ENCODE measurements around the gene ADAMTS4.

Gene ADAMTS4

DNA sequence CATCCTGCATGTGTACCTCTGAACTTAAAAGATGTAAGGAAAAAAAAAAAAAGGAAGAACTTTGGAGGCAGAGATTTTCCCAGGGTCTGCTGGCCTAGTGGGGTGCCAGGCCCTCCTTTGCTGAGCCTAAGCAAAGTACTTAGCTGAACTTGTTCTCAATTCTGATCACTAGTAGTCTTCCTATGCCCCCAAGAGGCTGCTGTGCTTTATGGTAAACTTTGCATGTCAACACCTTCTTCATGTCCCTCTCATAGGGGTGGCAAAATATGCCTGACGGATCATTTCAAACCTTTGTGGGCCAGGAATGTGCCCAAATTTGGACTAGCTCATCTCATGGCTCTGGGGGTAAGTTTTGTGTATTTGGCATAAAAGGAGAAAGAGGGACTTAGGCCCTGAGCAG is 41.0 kb downstream of the ADAMTS4 start:
- Histone ChIP-seq H4K12ac (ENCODE audit: low read depth, low read length) (no peak overlapping the region), H3K23ac (ENCODE audit: low read length) (no peak overlapping the region), H3K27me3 (ENCODE audit: insufficient read depth, low read length) (no peaks in the 10 kb centered on the region), H3K4me3 (ENCODE audit: low read depth, low read length) (no peak overlapping the region), H3K79me1 (ENCODE audit: low read length) (peaks cover 14% of the 10 kb centered on the region), H3K79me2 (ENCODE audit: control insufficient read depth, insufficient read depth, low read length, poor library complexity) (peaks cover 12% of the 10 kb centered on the region), H3K36me3 (ENCODE audit: control insufficient read depth in 1 of 2, insufficient read depth in 2 of 2, low read length in 2 of 2) (peaks cover 20 to 43% of the 10 kb centered on the region in 2 experiments), H2BK5ac (ENCODE audit: low read depth, low read length, poor library complexity) (no peak overlapping the region), H2AFZ (ENCODE audit: insufficient read depth, low read length, poor library complexity) (no peak overlapping the region), H2BK12ac (ENCODE audit: low read length) (no peak overlapping the region), H3K9ac (ENCODE audit: low read length) (no peak overlapping the region), H3K18ac (ENCODE audit: low read length) (no peak overlapping the region), H3K4ac (ENCODE audit: low read depth, low read length) (no peak overlapping the region), H3K27ac (ENCODE audit: low read depth, low read length) (no peak overlapping the region), H2AK5ac (ENCODE audit: low read length) (no peak overlapping the region), H3K9me3 (ENCODE audit: insufficient read depth, low read depth, low read length) (peaks cover 2% of the 10 kb centered on the region), H4K91ac (ENCODE audit: low read depth, low read length) (no peak overlapping the region), H3K4me2 (ENCODE audit: low read length) (no peak overlapping the region), H4K8ac (ENCODE audit: low read depth, low read length) (no peak overlapping the region), H3K4me1 (ENCODE audit: control insufficient read depth in 1 of 2, insufficient read depth in 2 of 2, low read length in 2 of 2) (peaks cover 11 to 13% of the 10 kb centered on the region in 2 experiments), H2BK120ac (ENCODE audit: insufficient read depth, low read length, poor library complexity) (no peak overlapping the region), H3K14ac (ENCODE audit: low read length) (no peak overlapping the region)
- no CpG with 5 or more reads among the region's 1 CpG for WGBS (ENCODE audit: extremely low coverage, insufficient coverage, insufficient read length)
- DNase-seq, result no peak

DNA sequence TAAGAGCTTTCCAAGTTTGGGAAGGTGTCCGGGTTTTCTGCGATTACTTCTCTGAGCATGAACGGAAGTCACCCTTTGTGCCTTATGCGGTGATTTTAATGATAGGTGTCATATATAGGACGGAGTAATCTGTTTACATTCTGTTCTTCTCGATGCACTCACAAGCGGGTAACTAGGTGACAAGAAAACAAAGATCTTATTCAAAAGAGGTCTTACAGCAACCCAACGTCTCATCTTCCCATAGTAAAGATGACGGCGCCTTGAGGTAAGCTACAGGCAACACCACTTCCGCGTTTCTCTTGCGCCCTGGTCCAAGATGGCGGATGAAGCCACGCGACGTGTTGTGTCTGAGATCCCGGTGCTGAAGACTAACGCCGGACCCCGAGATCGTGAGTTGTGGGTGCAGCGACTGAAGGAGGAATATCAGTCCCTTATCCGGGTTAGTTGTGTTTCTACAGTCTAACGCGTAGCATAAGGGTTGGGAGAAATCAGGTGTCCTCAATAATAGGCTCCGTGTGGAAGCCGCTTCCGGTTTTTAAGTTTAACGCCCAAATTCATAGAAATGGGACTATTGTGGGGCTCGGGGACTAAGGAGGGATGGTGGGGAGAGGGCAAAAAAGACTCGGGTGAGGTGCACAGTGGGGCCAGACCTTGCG is 45.0 kb downstream of the ADAMTS4 start, which contains the start of gene UFC1:
Gene UFC1, plus strand, starts transcription at position 297 of the 656 bp plus-strand sequence. Its CDS starts 20 bp downstream, at position 317.
- peaks cover 6% of the 10 kb centered on the region for H3K79me1 ChIP-seq (ENCODE audit: low read length)
- peak within 1 kb of the TSS; percentile 67 for H3K9ac ChIP-seq (ENCODE audit: low read length)
- H3K79me2 ChIP-seq (ENCODE audit: control insufficient read depth, insufficient read depth, low read length, poor library complexity), result peaks cover 5% of the 10 kb centered on the region
- H3K27ac ChIP-seq (ENCODE audit: low read depth, low read length), result peak within 1 kb of the TSS; percentile 81
- peak within 1 kb of the TSS; percentile 94 for H3K14ac ChIP-seq (ENCODE audit: low read length)
- peak within 1 kb of the TSS; percentile 98 for H2AFZ ChIP-seq (ENCODE audit: insufficient read depth, low read length, poor library complexity)
- H3K23ac ChIP-seq (ENCODE audit: low read length), result no peak within 1 kb of the TSS
- peak within 1 kb of the TSS; percentile 97 for H4K91ac ChIP-seq (ENCODE audit: low read depth, low read length)
- no CpG with 5 or more reads among the region's 33 CpGs for WGBS (ENCODE audit: extremely low coverage, insufficient coverage, insufficient read length)
- H4K8ac ChIP-seq (ENCODE audit: low read depth, low read length), result peak within 1 kb of the TSS; percentile 99
- H2BK120ac ChIP-seq (ENCODE audit: insufficient read depth, low read length, poor library complexity), result peak within 1 kb of the TSS; percentile 96
- peak within 1 kb of the TSS; percentile 99 for H4K12ac ChIP-seq (ENCODE audit: low read depth, low read length)
- peak within 1 kb of the TSS; percentile 95 for H2BK5ac ChIP-seq (ENCODE audit: low read depth, low read length, poor library complexity)
- peak within 1 kb of the TSS; percentile 97 for H3K18ac ChIP-seq (ENCODE audit: low read length)
- no peaks in the 10 kb centered on the region for H3K9me3 ChIP-seq (ENCODE audit: insufficient read depth, low read depth, low read length)
- H3K27me3 ChIP-seq (ENCODE audit: insufficient read depth, low read length), result no peaks in the 10 kb centered on the region
- H2AK5ac ChIP-seq (ENCODE audit: low read length), result peak within 1 kb of the TSS; percentile 79
- H2BK12ac ChIP-seq (ENCODE audit: low read length), result peak within 1 kb of the TSS; percentile 59
- peaks cover 3 to 4% of the 10 kb centered on the region in 2 experiments for H3K4me1 ChIP-seq (ENCODE audit: control insufficient read depth in 1 of 2, insufficient read depth in 2 of 2, low read length in 2 of 2)
- H3K4me2 ChIP-seq (ENCODE audit: low read length), result peak within 1 kb of the TSS; percentile 65
- DNase-seq, result peak; percentile 91 to 94
- H3K36me3 ChIP-seq (ENCODE audit: control insufficient read depth in 1 of 2, insufficient read depth in 2 of 2, low read length in 2 of 2), result peaks cover 4 to 17% of the 10 kb centered on the region in 2 experiments
- H3K4me3 ChIP-seq (ENCODE audit: low read depth, low read length), result peak within 1 kb of the TSS; percentile 75
- peak within 1 kb of the TSS; percentile 77 for H3K4ac ChIP-seq (ENCODE audit: low read depth, low read length)

DNA sequence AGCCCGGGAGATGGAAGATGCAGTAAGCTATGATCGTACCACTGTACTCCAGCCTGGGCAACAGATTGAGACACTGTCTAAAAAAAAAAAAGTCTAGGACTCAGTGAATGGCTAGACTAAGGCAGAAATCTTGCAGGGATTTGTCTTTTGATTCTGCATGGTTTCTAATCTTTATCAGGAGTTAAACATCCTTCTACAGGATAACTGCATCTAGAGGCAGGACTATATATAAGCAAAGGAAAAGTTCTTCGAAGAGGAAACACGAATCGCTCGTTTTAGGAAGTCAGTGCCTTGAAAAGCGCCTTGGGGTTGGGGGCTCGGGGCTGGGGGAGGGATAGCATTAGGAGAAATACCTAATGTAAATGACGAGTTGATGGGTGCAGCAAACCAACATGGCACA is 45.7 kb downstream of the ADAMTS4 start:
- H3K36me3 ChIP-seq (ENCODE audit: control insufficient read depth in 1 of 2, insufficient read depth in 2 of 2, low read length in 2 of 2), result peaks cover 3 to 10% of the 10 kb centered on the region in 2 experiments
- H3K4ac ChIP-seq (ENCODE audit: low read depth, low read length), result no peak overlapping the region
- no peak overlapping the region for H3K27ac ChIP-seq (ENCODE audit: low read depth, low read length)
- DNase-seq, result peak in 1 of 2 donors; percentile 37
- H4K12ac ChIP-seq (ENCODE audit: low read depth, low read length), result no peak overlapping the region
- no peak overlapping the region for H3K4me3 ChIP-seq (ENCODE audit: low read depth, low read length)
- peak overlapping the region; percentile 84 for H4K8ac ChIP-seq (ENCODE audit: low read depth, low read length)
- no peak overlapping the region for H2AFZ ChIP-seq (ENCODE audit: insufficient read depth, low read length, poor library complexity)
- peaks cover 2 to 4% of the 10 kb centered on the region in 2 experiments for H3K4me1 ChIP-seq (ENCODE audit: control insufficient read depth in 1 of 2, insufficient read depth in 2 of 2, low read length in 2 of 2)
- no peaks in the 10 kb centered on the region for H3K27me3 ChIP-seq (ENCODE audit: insufficient read depth, low read length)
- no peak overlapping the region for H2AK5ac ChIP-seq (ENCODE audit: low read length)
- no peak overlapping the region for H3K18ac ChIP-seq (ENCODE audit: low read length)
- no peak overlapping the region for H3K23ac ChIP-seq (ENCODE audit: low read length)
- no peak overlapping the region for H2BK5ac ChIP-seq (ENCODE audit: low read depth, low read length, poor library complexity)
- H2BK12ac ChIP-seq (ENCODE audit: low read length), result no peak overlapping the region
- no CpG with 5 or more reads among the region's 9 CpGs for WGBS (ENCODE audit: extremely low coverage, insufficient coverage, insufficient read length)
- H2BK120ac ChIP-seq (ENCODE audit: insufficient read depth, low read length, poor library complexity), result no peak overlapping the region
- H3K79me1 ChIP-seq (ENCODE audit: low read length), result peaks cover 6% of the 10 kb centered on the region
- no peak overlapping the region for H3K14ac ChIP-seq (ENCODE audit: low read length)
- H3K4me2 ChIP-seq (ENCODE audit: low read length), result peak overlapping the region; percentile 46
- H3K9me3 ChIP-seq (ENCODE audit: insufficient read depth, low read depth, low read length), result no peaks in the 10 kb centered on the region
- peaks cover 5% of the 10 kb centered on the region for H3K79me2 ChIP-seq (ENCODE audit: control insufficient read depth, insufficient read depth, low read length, poor library complexity)
- H3K9ac ChIP-seq (ENCODE audit: low read length), result no peak overlapping the region
- no peak overlapping the region for H4K91ac ChIP-seq (ENCODE audit: low read depth, low read length)

DNA sequence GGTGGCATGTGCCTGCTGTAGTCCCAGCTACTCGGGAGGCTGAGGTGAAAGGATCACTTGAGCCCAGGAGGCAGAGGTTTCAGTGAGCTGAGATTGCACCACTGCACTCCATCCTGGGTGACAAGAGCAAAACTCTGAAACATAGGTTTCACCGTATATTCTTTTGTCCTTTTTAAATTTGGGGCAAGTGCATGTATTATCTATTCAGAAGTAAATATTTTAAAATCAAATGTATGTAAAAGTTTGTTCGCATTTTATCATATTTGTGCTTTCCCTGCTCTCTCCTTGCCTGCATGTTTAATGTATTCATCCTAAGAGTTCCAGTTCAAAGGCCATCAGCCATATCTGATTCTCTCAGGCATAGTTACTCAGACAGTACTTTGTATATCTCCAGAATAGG is 53.0 kb downstream of the ADAMTS4 start:
- Histone ChIP-seq H3K27me3 (ENCODE audit: insufficient read depth, low read length) (no peaks in the 10 kb centered on the region), H2AK5ac (ENCODE audit: low read length) (no peak overlapping the region), H4K91ac (ENCODE audit: low read depth, low read length) (no peak overlapping the region), H3K27ac (ENCODE audit: low read depth, low read length) (no peak overlapping the region), H3K79me1 (ENCODE audit: low read length) (no peaks in the 10 kb centered on the region), H3K9me3 (ENCODE audit: insufficient read depth, low read depth, low read length) (no peaks in the 10 kb centered on the region), H3K79me2 (ENCODE audit: control insufficient read depth, insufficient read depth, low read length, poor library complexity) (no peaks in the 10 kb centered on the region), H3K4me2 (ENCODE audit: low read length) (no peak overlapping the region), H3K9ac (ENCODE audit: low read length) (no peak overlapping the region), H3K4me1 (ENCODE audit: control insufficient read depth in 1 of 2, insufficient read depth in 2 of 2, low read length in 2 of 2) (no peaks in the 10 kb centered on the region), H4K8ac (ENCODE audit: low read depth, low read length) (no peak overlapping the region), H2AFZ (ENCODE audit: insufficient read depth, low read length, poor library complexity) (no peak overlapping the region), H4K12ac (ENCODE audit: low read depth, low read length) (no peak overlapping the region), H3K18ac (ENCODE audit: low read length) (no peak overlapping the region), H2BK120ac (ENCODE audit: insufficient read depth, low read length, poor library complexity) (no peak overlapping the region), H3K36me3 (ENCODE audit: control insufficient read depth in 1 of 2, insufficient read depth in 2 of 2, low read length in 2 of 2) (peaks cover 0 to 2% of the 10 kb centered on the region in 2 experiments), H3K4ac (ENCODE audit: low read depth, low read length) (no peak overlapping the region), H3K23ac (ENCODE audit: low read length) (no peak overlapping the region), H2BK12ac (ENCODE audit: low read length) (no peak overlapping the region), H3K14ac (ENCODE audit: low read length) (no peak overlapping the region), H2BK5ac (ENCODE audit: low read depth, low read length, poor library complexity) (no peak overlapping the region), H3K4me3 (ENCODE audit: low read depth, low read length) (no peak overlapping the region)
- WGBS (ENCODE audit: extremely low coverage, insufficient coverage, insufficient read length), result no CpG with 5 or more reads among the region's 3 CpGs
- DNase-seq, result no peak
